ENCODE data around the gene IL25.

The IL25 gene

GRCh38 chr14:23354990-23355389, 17.6 kb upstream of the IL25 start:
- no peak for DNase-seq

- no peak for DNase-seq
Observed at GRCh38 chr14:23355871-23356435, 16.7 kb upstream of the IL25 start.

GRCh38 chr14:23356662-23357061, 15.9 kb upstream of the IL25 start:
- DNase-seq: no peak

GRCh38 chr14:23357261-23357660, 15.3 kb upstream of the IL25 start:
- no peak for DNase-seq

- DNase-seq: no peak
Observed at GRCh38 chr14:23358042-23358441, 14.6 kb upstream of the IL25 start.

GRCh38 chr14:23358553-23359166, 13.9 kb upstream of the IL25 start:
- no peak for DNase-seq

GRCh38 chr14:23359167-23359626, 13.4 kb upstream of the IL25 start:
- no peak for DNase-seq

- no peak for DNase-seq
Observed at GRCh38 chr14:23359722-23360447, 12.7 kb upstream of the IL25 start.

- no peak for DNase-seq
Observed at GRCh38 chr14:23360496-23360895, 12.1 kb upstream of the IL25 start.

GRCh38 chr14:23361320-23361719, 11.3 kb upstream of the IL25 start:
- DNase-seq: no peak

GRCh38 chr14:23361763-23362162, 10.8 kb upstream of the IL25 start:
- DNase-seq: no peak

- DNase-seq: no peak
Observed at GRCh38 chr14:23362200-23362599, 10.4 kb upstream of the IL25 start.

GRCh38 chr14:23364164-23365035, 8.2 kb upstream of the IL25 start:
- DNase-seq: no peak

- no peak for DNase-seq
Observed at GRCh38 chr14:23365036-23365731, 7.4 kb upstream of the IL25 start, which contains the start of gene EFS. Gene EFS (minus strand): TSS chr14:23365172. CDS start chr14:23365025, 147 bp downstream.

- no peak for DNase-seq
Observed at GRCh38 chr14:23365732-23366425, 6.7 kb upstream of the IL25 start.

- no peak for DNase-seq
Observed at GRCh38 chr14:23366426-23366921, 6.1 kb upstream of the IL25 start.

GRCh38 chr14:23370221-23370620, 2.4 kb upstream of the IL25 start:
- no peak for DNase-seq

- no peak for DNase-seq
Observed at GRCh38 chr14:23371865-23372264, 744 bp upstream of the IL25 start.

- no peak for DNase-seq
Observed at GRCh38 chr14:23373041-23373440, 432 bp downstream of the IL25 start.

GRCh38 chr14:23375527-23376251, 3.1 kb downstream of the IL25 start:
- no peak for DNase-seq
